SK-MEL-5 (cell line): Measurements from ENCODE around the gene SYNDIG1. TPM values are rescaled to one million over a fixed set of nuclear protein-coding genes. Genes with fewer than 3 reads are reported as not detected.

Experiments
- DNase-seq: peaks from one replicate; pipeline ENCODE4 v3.0.0-alpha.2; 2016; ENCODE audit warnings: low read depth, low spot score
- in situ Hi-C: cut with HindIII; loops from 2 replicates; pipeline ENCODE4 v1.10.0; 2016; ENCODE audit warnings: low sequenced_read_pairs, high pct_unique_total_duplicates, low pct_unique_long_range_greater_than_20kb
- total RNA-seq: library from RNA; depleted of rRNA; stranded (reverse); fragments of >200 nt; shearing (Covaris generic); gene quantifications from 2 replicates; pipeline ENCODE4 v1.2.3, GENCODE V29; 2014

SYNDIG1 gene
- total RNA-seq, 1 experiment from 2014 or later = not detected

GRCh38 chr20:24640686-24641085 is 171.3 kb downstream of the SYNDIG1 start:
- no peak for DNase-seq
- in situ Hi-C loops = no loop called here

- in situ Hi-C loops = no loop called here
- DNase-seq = no peak
These were observed 174.6 kb downstream of the SYNDIG1 start for GRCh38 chr20:24643731-24644626.

- in situ Hi-C loops = no loop called here
These were observed 176.9 kb downstream of the SYNDIG1 start for GRCh38 chr20:24646321-24646720.

GRCh38 chr20:24647713-24648112 is 178.3 kb downstream of the SYNDIG1 start:
- in situ Hi-C loops = no loop called here
- no peak for DNase-seq

More at GRCh38 chr20:24646321-24646720, 176.9 kb downstream of the SYNDIG1 start:
- no peak for DNase-seq

- in situ Hi-C loops = no loop called here
- no peak for DNase-seq
These were observed 179.1 kb downstream of the SYNDIG1 start for GRCh38 chr20:24648481-24648880.

- no peak for DNase-seq
These were observed 179.5 kb downstream of the SYNDIG1 start for GRCh38 chr20:24648919-24649318.

GRCh38 chr20:24649787-24650490 is 180.5 kb downstream of the SYNDIG1 start:
- in situ Hi-C loops = no loop called here
- DNase-seq = no peak

More at GRCh38 chr20:24648919-24649318, 179.5 kb downstream of the SYNDIG1 start:
- in situ Hi-C loops = no loop called here

- no peak for DNase-seq
- in situ Hi-C loops = no loop called here
These were observed 181.9 kb downstream of the SYNDIG1 start for GRCh38 chr20:24651171-24651975.

GRCh38 chr20:24651976-24652345 is 182.5 kb downstream of the SYNDIG1 start:
- no peak for DNase-seq
- in situ Hi-C loops = no loop called here

GRCh38 chr20:24653306-24653705 is 183.9 kb downstream of the SYNDIG1 start:
- no peak for DNase-seq
- in situ Hi-C loops = no loop called here

GRCh38 chr20:24654425-24654824 is 185.0 kb downstream of the SYNDIG1 start:
- in situ Hi-C loops = no loop called here
- no peak for DNase-seq

- no peak for DNase-seq
- in situ Hi-C loops = no loop called here
These were observed 187.0 kb downstream of the SYNDIG1 start for GRCh38 chr20:24656391-24656790.

- in situ Hi-C loops = no loop called here
- no peak for DNase-seq
These were observed 187.8 kb downstream of the SYNDIG1 start for GRCh38 chr20:24657196-24657595.

- in situ Hi-C loops = no loop called here
- no peak for DNase-seq
These were observed 188.6 kb downstream of the SYNDIG1 start for GRCh38 chr20:24657878-24658620.

- in situ Hi-C loops = no loop called here
- no peak for DNase-seq
These were observed 189.7 kb downstream of the SYNDIG1 start for GRCh38 chr20:24658920-24659660.

GRCh38 chr20:24659835-24660234 is 190.4 kb downstream of the SYNDIG1 start:
- no peak for DNase-seq
- in situ Hi-C loops = no loop called here

- in situ Hi-C loops = no loop called here
- no peak for DNase-seq
These were observed 191.2 kb downstream of the SYNDIG1 start for GRCh38 chr20:24660651-24661050.
